Upper lobe of left lung (tissue), 6 donors: ENCODE data around the gene SMCHD1. TPM values are rescaled to one million over a fixed set of nuclear protein-coding genes. Genes with fewer than 3 reads are reported as not detected.
A peak's percentile ranks its signal among the peaks of the same experiment; 100 is the strongest.
"Not testable (repeated sequence)": the region's sequence is repeated elsewhere in the genome, so short reads cannot be mapped to it uniquely, and the experiment has no call there.

Experiments
- ATAC-seq, 2 donors: fragments of 200-7000 bp; cut with Tn5 transposase; one replicate each; pipeline ENCODE4 v1.9.1; 2022; ENCODE audit warnings: mild to moderate bottlenecking in 2 of 2, moderate library complexity in 2 of 2; ENCODE audit not compliant: low FRiP score in 2 of 2
- DNase-seq, 2 donors: peaks; one replicate each; pipeline ENCODE4 v3.0.0-alpha.2; 2019 to 2020
- H3K27ac ChIP-seq, 4 donors: fragments of 200-600 bp; sonication (generic); one replicate each; pipeline ENCODE4 v1.5.1; 2016 to 2019
- H3K27me3 ChIP-seq, 4 donors: fragments of 200-600 bp; sonication (generic); one replicate each; pipeline ENCODE4 v1.5.1; 2017 to 2019
- H3K36me3 ChIP-seq, 4 donors: fragments of 200-600 bp; sonication (generic); one replicate each; pipeline ENCODE4 v1.5.1; 2016 to 2019
- H3K4me1 ChIP-seq, 4 donors: fragments of 200-600 bp; sonication (generic); one replicate each; pipeline ENCODE4 v1.5.1; 2018 to 2019
- H3K4me3 ChIP-seq, 4 donors: fragments of 200-600 bp; sonication (generic); one replicate each; pipeline ENCODE4 v1.5.1; 2017 to 2019; ENCODE audit warnings: mild to moderate bottlenecking in 2 of 4, moderate library complexity in 1 of 4
- H3K9me3 ChIP-seq, 4 donors: fragments of 200-600 bp; sonication (generic); one replicate each; pipeline ENCODE4 v1.5.1; 2018 to 2019
- CTCF ChIP-seq, 6 experiments: fragments of 450-650 bp in 4 of 6; fragments of 200-600 bp in 2 of 6; sonication (generic) in 2 of 6; IDR thresholded peaks; one replicate each; pipeline ENCODE4 v1.5.1; 2016 to 2019; ENCODE audit warnings: antibody characterized with exemption in 6 of 6
- EP300 ChIP-seq, 4 donors: sonication (generic); formaldehyde crosslinking; IDR thresholded peaks; one replicate each; pipeline ENCODE4 v1.5.1; 2017; ENCODE audit warnings: antibody characterized with exemption in 4 of 4, control low read depth in 2 of 4
- POLR2A ChIP-seq, 4 donors: fragments of 450-650 bp; IDR thresholded peaks; one replicate each; pipeline ENCODE4 v1.5.1; 2016 to 2017; ENCODE audit warnings: antibody characterized with exemption in 4 of 4, mild to moderate bottlenecking in 2 of 4
- POLR2AphosphoS5 ChIP-seq, 2 donors: sonication (generic); formaldehyde crosslinking; IDR thresholded peaks; one replicate each; pipeline ENCODE4 v1.5.1; 2017; ENCODE audit warnings: antibody characterized with exemption in 2 of 2
- WGBS, 2 donors: methylation state at CpG; one replicate each; pipeline ENCODE4 v1.1.5; 2017 to 2018; 5-methylcytosine and 5-hydroxymethylcytosine counted together
- total RNA-seq, 6 donors: library from RNA; depleted of rRNA in 4 of 6; stranded (reverse); fragments of >200 nt in 4 of 6; gene quantifications; one replicate each; pipeline versions ENCODE4 v1.1.0 to v1.2.1, GENCODE V29; 2016 to 2021
- donor health status: DM: no; HTN: no; CAD: no; lungs with moderate emphysema.
- donor health status: DM: no; HTN: yes; CAD: no; lungs with severe emphysema.

SMCHD1 gene
- total RNA-seq, 6 donors from 2014 or later: 39.2 to 157 (median 58.9) TPM

- Histone ChIP-seq H3K4me1 (peaks cover 19 to 46% (median 31%) of the 10 kb centered on the region in 4 donors), H3K9me3 (no peaks in the 10 kb centered on the region), H3K4me3 (peak overlapping the region; percentile 77 to 99 (median 95)), H3K27ac (peak overlapping the region; percentile 96 to 99 (median 98)), H3K27me3 (no peaks in the 10 kb centered on the region), H3K36me3 (no peaks in the 10 kb centered on the region)
- TF ChIP-seq POLR2AphosphoS5 (IDR thresholded peaks at IDR 0.05): no peak
- DNase-seq (peak in 1 of 2 donors; percentile 36), ATAC-seq (peak in 1 of 2 donors; percentile 38)
- WGBS, 2 donors: 0% methylated on average over 10 to 31 of the region's 37 CpGs
Observed at GRCh38 chr18:2655954-2656236, 369 bp downstream of the SMCHD1 start.

DNA sequence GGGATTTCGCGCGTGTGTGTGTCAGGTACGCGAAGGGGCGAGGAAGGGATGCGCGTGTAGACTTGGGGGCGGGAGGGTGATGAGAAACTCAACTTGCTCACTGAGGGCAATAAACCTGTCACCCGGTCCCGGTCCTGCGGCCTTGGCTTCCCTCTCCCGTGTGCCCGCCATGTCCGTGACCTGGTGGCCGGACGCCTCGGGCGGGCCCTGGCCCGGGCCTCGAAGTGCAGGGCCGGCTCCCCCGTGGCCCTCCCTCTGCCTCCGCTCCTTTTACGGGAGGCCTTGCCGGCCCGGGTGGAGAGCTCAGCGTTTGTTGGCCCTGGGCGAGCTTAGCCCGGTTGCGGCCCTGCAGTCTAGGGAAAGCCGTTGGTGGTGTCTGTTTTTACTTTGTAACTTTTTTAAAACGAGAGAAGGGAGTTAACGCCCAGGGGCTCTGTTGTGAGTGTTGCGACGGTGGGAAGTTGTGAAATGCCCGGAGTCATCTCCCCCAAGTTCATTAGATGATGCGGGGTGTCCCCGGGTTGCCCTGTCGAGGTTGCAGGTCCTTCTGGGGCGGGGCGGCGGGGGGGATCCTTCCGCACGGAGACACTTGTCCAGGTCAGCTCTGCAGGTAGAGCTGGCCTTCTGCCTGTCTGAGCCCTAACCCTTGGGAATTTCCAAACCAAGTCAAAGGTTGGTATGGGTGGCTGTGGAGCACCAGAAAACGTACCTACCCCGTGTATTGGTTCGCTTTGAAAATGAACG is 883 bp downstream of the SMCHD1 start:
- ATAC-seq (peak; percentile 64 to 86), DNase-seq (peak; percentile 85 to 89)
- no peaks in the 10 kb centered on the region for H3K27me3 ChIP-seq
- WGBS, 2 donors: 0 to 1% methylated on average over 24 to 45 of the region's 49 CpGs
- H3K27ac ChIP-seq: peak overlapping the region; percentile 96 to 99 (median 98)
- H3K9me3 ChIP-seq: no peaks in the 10 kb centered on the region
- TF ChIP-seq EP300 (IDR thresholded peaks at IDR 0.05): no peak
- peak in 1 of 2 donors; percentile 1 for TF ChIP-seq POLR2AphosphoS5 (IDR thresholded peaks at IDR 0.05)
- peak overlapping the region; percentile 77 to 99 (median 95) for H3K4me3 ChIP-seq
- no peaks in the 10 kb centered on the region for H3K36me3 ChIP-seq
- peaks cover 19 to 46% (median 31%) of the 10 kb centered on the region in 4 donors for H3K4me1 ChIP-seq

- 2 to 4% methylated on average over 12 of the region's 12 CpGs for WGBS, 2 donors
- no peak for DNase-seq
Observed at GRCh38 chr18:2656981-2657512, 1.5 kb downstream of the SMCHD1 start.

DNA sequence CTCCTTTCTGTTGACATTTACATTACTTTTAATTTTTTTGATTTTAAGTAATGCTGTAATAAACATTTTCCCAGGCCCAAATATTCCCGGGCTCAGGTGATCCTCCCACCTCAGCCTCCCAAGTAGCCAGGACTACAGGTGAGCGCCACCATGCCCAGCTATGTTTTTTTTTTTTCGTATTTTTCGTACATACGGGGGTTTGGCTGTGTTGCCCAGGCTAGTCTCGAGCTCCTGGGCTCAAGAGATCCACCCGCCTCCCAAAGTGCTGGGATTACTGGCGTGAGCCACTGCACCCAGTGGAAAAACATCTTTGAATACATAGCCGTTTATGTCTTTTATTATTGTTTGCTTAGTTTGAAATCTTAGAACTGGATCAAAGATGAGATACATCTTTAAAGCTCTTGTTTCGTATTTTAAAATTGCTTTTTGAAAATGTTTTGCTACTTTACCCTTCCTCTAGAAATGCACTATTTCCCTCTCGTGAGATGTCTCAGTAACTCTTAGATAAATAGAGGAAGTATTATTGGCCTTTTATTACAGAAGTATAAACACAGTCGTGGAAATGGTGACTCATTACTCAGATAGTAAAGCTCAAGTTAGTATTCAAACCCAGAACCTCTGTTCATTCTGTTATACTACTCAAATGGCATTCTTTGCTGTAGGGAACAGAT is 2.4 kb downstream of the SMCHD1 start:
- DNase-seq (no peak), ATAC-seq (no peak)
- peak overlapping the region; percentile 14 to 99 (median 85) for H3K4me3 ChIP-seq
- peaks cover 19 to 46% (median 31%) of the 10 kb centered on the region in 4 donors for H3K4me1 ChIP-seq
- TF ChIP-seq EP300 (IDR thresholded peaks at IDR 0.05) (no peak), POLR2AphosphoS5 (IDR thresholded peaks at IDR 0.05) (no peak), POLR2A (IDR thresholded peaks at IDR 0.05) (no peak), CTCF (IDR thresholded peaks at IDR 0.05) (no peak)
- 49 to 51% methylated on average over 12 of the region's 12 CpGs for WGBS, 2 donors
- no peaks in the 10 kb centered on the region for H3K36me3 ChIP-seq
- no peaks in the 10 kb centered on the region for H3K9me3 ChIP-seq
- no peaks in the 10 kb centered on the region for H3K27me3 ChIP-seq
- H3K27ac ChIP-seq: peak overlapping the region; percentile 13 to 99 (median 98)

More at GRCh38 chr18:2656981-2657512, 1.5 kb downstream of the SMCHD1 start:
- Histone ChIP-seq H3K9me3 (no peaks in the 10 kb centered on the region), H3K27ac (peak overlapping the region; percentile 96 to 99 (median 98)), H3K4me1 (peaks cover 19 to 46% (median 31%) of the 10 kb centered on the region in 4 donors), H3K36me3 (no peaks in the 10 kb centered on the region), H3K4me3 (peak overlapping the region; percentile 77 to 99 (median 95)), H3K27me3 (no peaks in the 10 kb centered on the region)
- no peak for TF ChIP-seq EP300 (IDR thresholded peaks at IDR 0.05)
- no peak for TF ChIP-seq POLR2AphosphoS5 (IDR thresholded peaks at IDR 0.05)
- no peak for TF ChIP-seq POLR2A (IDR thresholded peaks at IDR 0.05)
- no peak for TF ChIP-seq CTCF (IDR thresholded peaks at IDR 0.05)
- no peak for ATAC-seq

- H3K9me3 ChIP-seq, DNase-seq, ATAC-seq, H3K27ac ChIP-seq, H3K27me3 ChIP-seq, H3K4me3 ChIP-seq, H3K36me3 ChIP-seq: not testable (repeated sequence)
- WGBS, 2 donors: 91 to 98% methylated on average over 3 of the region's 3 CpGs
- peaks cover 19 to 54% (median 41%) of the 10 kb centered on the region in 4 donors for H3K4me1 ChIP-seq
Observed at GRCh38 chr18:2660849-2661248, 5.3 kb downstream of the SMCHD1 start.

GRCh38 chr18:2662288-2662687 is 6.8 kb downstream of the SMCHD1 start:
- H3K4me3 ChIP-seq, H3K9me3 ChIP-seq, ATAC-seq, H3K27me3 ChIP-seq, H3K36me3 ChIP-seq, H3K27ac ChIP-seq, DNase-seq: not testable (repeated sequence)
- WGBS, 2 donors: 91 to 95% methylated on average over 7 of the region's 7 CpGs
- H3K4me1 ChIP-seq: peaks cover 19 to 52% (median 38%) of the 10 kb centered on the region in 4 donors
